Ovary (tissue), 9 donors: ENCODE results near the gene GOLGA7B. TPM values are rescaled to one million over a fixed set of nuclear protein-coding genes. Genes with fewer than 3 reads are reported as not detected.

Source experiments
- DNase-seq, 5 donors: peaks; one replicate each; pipeline ENCODE4 v3.0.0-alpha.2; 2019 to 2020
- H3K27ac ChIP-seq, 2 donors: fragments of 200-600 bp; one replicate each; pipeline versions ENCODE4 v1.5.1 to v1.8.0; 2019 to 2022
- H3K27me3 ChIP-seq: fragments of 200-600 bp; one replicate; pipeline ENCODE4 v1.8.0; 2022
- H3K36me3 ChIP-seq: fragments of 200-600 bp; sonication (generic); one replicate; pipeline ENCODE4 v1.5.1; 2019
- H3K4me1 ChIP-seq: one replicate; pipeline ENCODE4 v1.8.1; 2013; ENCODE audit warnings: mild to moderate bottlenecking, moderate library complexity; ENCODE audit not compliant: insufficient read depth
- H3K4me3 ChIP-seq: fragments of 200-600 bp; sonication (generic); one replicate; pipeline ENCODE4 v1.5.1; 2017
- H3K9me3 ChIP-seq, 2 donors: fragments of 200-600 bp in 1 of 2; sonication (generic) in 1 of 2; one replicate each; pipeline versions ENCODE4 v1.5.1 to v1.8.1; 2013 to 2019; ENCODE audit warnings: mild to moderate bottlenecking in 1 of 2, moderate library complexity in 1 of 2
- EP300 ChIP-seq: sonication (generic); formaldehyde crosslinking; IDR thresholded peaks from one replicate; pipeline ENCODE4 v1.6.1; 2017; ENCODE audit warnings: antibody characterized with exemption
- POLR2A ChIP-seq: fragments of 450-650 bp; IDR thresholded peaks from one replicate; pipeline ENCODE4 v1.6.1; 2017; ENCODE audit warnings: antibody characterized with exemption, mild to moderate bottlenecking, moderate library complexity
- WGBS, 3 donors: extraction: QIAGEN DNeasy Blood & Tissue Kit in 1 of 3; methylation state at CpG; one replicate each; pipeline versions ENCODE4 v1.1.5 to v1.1.7; 2013 to 2017; 5-methylcytosine and 5-hydroxymethylcytosine counted together
- intact Hi-C, 4 donors: fragments of 100-400 bp; cut with DNase I; formaldehyde crosslinking; loops; one replicate each; pipeline versions ENCODE4 v1.11.0 to v1.15.1; 2022 to 2023
- polyA plus RNA-seq, 2 donors: library from polyadenylated mRNA; stranded (reverse); fragments of 200-250 nt in 1 of 2; fragments of 350-450 nt in 1 of 2; fragmentation: Illumina TruSeq in 1 of 2; extraction: RNeasy Lipid Tissue Mini Kit (QIAGEN cat#74804) in 1 of 2; gene quantifications; one replicate each; pipeline ENCODE4 v1.2.3, GENCODE V29; 2013 to 2014
- total RNA-seq, 7 donors: library from RNA; depleted of rRNA in 2 of 7; stranded (reverse); fragments of >200 nt in 2 of 7; fragmentation: NEBNext Ultra II Directional in 3 of 7; extraction: Animal tissue kit (Norgen Biotek cat#: 25700) in 3 of 7; gene quantifications; one replicate each; pipeline versions ENCODE4 v1.1.0 to v1.2.4, GENCODE V29; 2016 to 2023
- TF ChIP-seq, protein P1 (sequence below), 3 donors: fragments of 450-650 bp in 2 of 3; fragments of 200-600 bp in 1 of 3; IDR thresholded peaks; one replicate each; pipeline versions ENCODE4 v1.5.1 to v1.8.0; 2016 to 2022; ENCODE audit warnings: antibody characterized with exemption in 3 of 3, mild to moderate bottlenecking in 1 of 3
- donor health status: DM: no; HTN: no; CAD: no; lungs with moderate emphysema.
- donor health status: DM: no; HTN: no; CAD: no.
- donor health status: Bipolar disorder and iron deficiency.
- donor health status: DM: yes; HTN: yes; CAD: no.
- donor health status: DM: no; HTN: no; CAD: no.
- donor health status: DM: yes; HTN: yes; CAD: no.

Gene GOLGA7B
- total and polyA plus RNA-seq, 9 donors = under 0.01 to 0.30 (median 0.05) TPM; not detected in 2

DNA sequence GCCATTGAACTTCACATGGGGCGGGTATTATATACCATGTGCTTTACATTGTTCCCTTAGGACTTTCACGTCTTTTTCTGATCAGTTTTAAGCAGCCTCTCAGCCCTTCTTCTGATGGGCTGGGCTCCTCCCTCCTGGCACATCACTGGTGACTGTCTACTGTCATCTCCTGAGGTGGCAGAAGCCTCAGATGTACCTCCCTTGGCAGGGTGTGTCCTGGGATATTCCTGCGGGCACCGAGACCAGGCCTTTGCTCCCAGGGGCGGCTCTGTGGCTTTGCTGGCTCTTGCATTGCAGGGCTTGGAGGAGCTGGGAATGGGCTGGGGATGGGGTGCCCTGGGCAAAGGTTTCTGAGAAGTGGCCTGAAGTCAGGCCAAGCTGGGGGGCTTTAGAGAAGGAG lies 34.6 kb upstream of the GOLGA7B start:
- TF ChIP-seq, protein P1, sequence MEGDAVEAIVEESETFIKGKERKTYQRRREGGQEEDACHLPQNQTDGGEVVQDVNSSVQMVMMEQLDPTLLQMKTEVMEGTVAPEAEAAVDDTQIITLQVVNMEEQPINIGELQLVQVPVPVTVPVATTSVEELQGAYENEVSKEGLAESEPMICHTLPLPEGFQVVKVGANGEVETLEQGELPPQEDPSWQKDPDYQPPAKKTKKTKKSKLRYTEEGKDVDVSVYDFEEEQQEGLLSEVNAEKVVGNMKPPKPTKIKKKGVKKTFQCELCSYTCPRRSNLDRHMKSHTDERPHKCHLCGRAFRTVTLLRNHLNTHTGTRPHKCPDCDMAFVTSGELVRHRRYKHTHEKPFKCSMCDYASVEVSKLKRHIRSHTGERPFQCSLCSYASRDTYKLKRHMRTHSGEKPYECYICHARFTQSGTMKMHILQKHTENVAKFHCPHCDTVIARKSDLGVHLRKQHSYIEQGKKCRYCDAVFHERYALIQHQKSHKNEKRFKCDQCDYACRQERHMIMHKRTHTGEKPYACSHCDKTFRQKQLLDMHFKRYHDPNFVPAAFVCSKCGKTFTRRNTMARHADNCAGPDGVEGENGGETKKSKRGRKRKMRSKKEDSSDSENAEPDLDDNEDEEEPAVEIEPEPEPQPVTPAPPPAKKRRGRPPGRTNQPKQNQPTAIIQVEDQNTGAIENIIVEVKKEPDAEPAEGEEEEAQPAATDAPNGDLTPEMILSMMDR (IDR thresholded peaks at IDR 0.05) = no peak
- TF ChIP-seq EP300 = no peak
- TF ChIP-seq POLR2A = no peak
- 80 to 83% (median 82%) methylated on average over 5 of the region's 5 CpGs for WGBS, 3 donors
- H3K4me3 ChIP-seq = no peak overlapping the region
- no peaks in the 10 kb centered on the region for H3K9me3 ChIP-seq
- H3K36me3 ChIP-seq = no peaks in the 10 kb centered on the region
- no peak for DNase-seq
- H3K27me3 ChIP-seq = no peaks in the 10 kb centered on the region
- H3K27ac ChIP-seq = no peak overlapping the region
- intact Hi-C loops = no loop called here
- H3K4me1 ChIP-seq = no peaks in the 10 kb centered on the region

DNA sequence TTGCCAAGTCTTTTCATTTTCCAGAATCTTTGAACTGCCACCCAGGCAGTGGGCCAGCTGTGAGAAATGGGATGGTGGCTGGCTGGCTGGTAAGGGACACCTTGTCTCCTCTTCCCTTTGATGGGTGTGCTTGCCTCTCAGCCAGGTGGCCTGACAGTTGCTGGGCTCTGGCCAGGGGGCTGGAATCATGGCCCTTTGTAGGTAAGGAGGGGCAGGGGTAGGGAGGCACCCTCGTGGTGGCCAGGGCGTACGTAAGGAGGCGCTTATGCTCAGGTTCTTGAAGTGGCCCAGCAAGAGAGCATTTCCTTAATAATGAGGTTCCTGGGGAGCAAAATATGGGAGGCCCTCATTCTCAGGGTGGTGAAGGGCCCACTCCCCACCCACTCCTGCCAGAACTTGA lies 33.0 kb upstream of the GOLGA7B start:
- intact Hi-C loops = no loop called here
- H3K4me1 ChIP-seq = no peaks in the 10 kb centered on the region
- DNase-seq = no peak
- H3K27ac ChIP-seq = no peak overlapping the region
- H3K36me3 ChIP-seq = no peaks in the 10 kb centered on the region
- no peaks in the 10 kb centered on the region for H3K27me3 ChIP-seq
- whole genome bisulfite sequencing, 3 donors = 74 to 87% (median 80%) methylated on average over 4 of the region's 4 CpGs
- H3K9me3 ChIP-seq = no peaks in the 10 kb centered on the region
- H3K4me3 ChIP-seq = no peak overlapping the region
- no peak for TF ChIP-seq EP300

DNA sequence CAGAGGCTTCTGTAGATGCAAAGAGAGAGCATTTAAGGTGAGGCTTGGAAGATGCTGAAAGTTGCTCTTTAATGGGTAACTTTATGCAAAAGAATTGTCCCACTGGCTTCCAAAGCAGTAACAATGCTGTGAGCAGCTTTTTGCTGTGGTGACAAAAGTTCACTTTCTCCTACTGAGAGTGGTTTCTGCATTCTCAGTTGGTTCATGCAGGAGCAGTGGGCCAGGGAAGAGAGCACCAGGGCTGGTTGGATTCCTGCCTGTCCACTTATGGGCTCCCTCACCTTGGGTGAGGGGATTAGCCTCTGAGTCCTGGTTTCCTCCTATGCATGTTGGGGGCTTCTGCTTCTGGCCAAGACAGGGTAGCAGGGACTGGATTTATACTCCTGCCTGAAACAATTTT lies 31.1 kb upstream of the GOLGA7B start:
- no peak overlapping the region for H3K4me3 ChIP-seq
- intact Hi-C loops = no loop called here
- no peaks in the 10 kb centered on the region for H3K9me3 ChIP-seq
- TF ChIP-seq EP300 (no peak), POLR2A (no peak)
- TF ChIP-seq, protein P1 (IDR thresholded peaks at IDR 0.05) = no peak
- no peaks in the 10 kb centered on the region for H3K27me3 ChIP-seq
- DNase-seq = no peak
- no peaks in the 10 kb centered on the region for H3K4me1 ChIP-seq
- no peak overlapping the region for H3K27ac ChIP-seq
- H3K36me3 ChIP-seq = no peaks in the 10 kb centered on the region

DNA sequence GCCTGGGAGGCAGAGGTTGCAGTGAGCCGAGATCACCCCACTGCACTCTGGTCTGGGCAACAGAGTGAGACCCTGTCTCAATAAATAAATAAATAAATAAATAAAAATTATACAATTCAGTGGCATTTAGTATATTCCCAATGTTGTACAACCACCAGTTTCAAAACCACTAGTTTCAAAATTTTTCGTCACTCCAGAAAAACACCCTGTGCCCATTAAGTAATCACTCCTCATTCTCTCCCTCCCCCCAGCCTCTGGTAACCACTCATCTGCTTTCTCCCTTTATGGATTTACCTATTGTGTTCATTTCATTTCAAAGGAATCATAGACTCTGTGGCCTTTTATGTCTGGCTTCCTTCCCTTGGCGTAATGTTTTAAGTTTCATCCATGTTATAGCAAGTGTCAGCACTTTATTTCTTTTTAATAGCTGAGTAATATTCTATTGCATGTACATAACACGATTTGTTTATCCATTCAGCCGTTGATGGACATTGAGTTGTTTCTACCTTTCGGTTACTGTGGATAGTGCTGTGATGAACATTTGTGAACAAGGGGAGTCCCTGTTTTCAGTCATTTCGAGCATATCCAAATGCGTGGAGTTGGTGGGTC lies 29.4 kb upstream of the GOLGA7B start:
- H3K4me1 ChIP-seq = no peaks in the 10 kb centered on the region

More for the DNA sequence above, 29.4 kb upstream of the GOLGA7B start:
- no peaks in the 10 kb centered on the region for H3K9me3 ChIP-seq
- no peaks in the 10 kb centered on the region for H3K36me3 ChIP-seq
- H3K27me3 ChIP-seq = no peaks in the 10 kb centered on the region
- DNase-seq = no peak
- no peak overlapping the region for H3K4me3 ChIP-seq
- intact Hi-C loops = no loop called here
- H3K27ac ChIP-seq = no peak overlapping the region
- TF ChIP-seq, protein P1 (IDR thresholded peaks at IDR 0.05) = no peak
- TF ChIP-seq POLR2A (no peak), EP300 (no peak)
- WGBS, 3 donors = 80 to 90% (median 86%) methylated on average over 8 of the region's 8 CpGs
